Osteoblast (primary cell): ENCODE results near the gene MXI1. TPM values are rescaled to one million over a fixed set of nuclear protein-coding genes. Genes with fewer than 3 reads are reported as not detected.

Experiments
- DNase-seq: peaks from one replicate; pipeline ENCODE4 v3.0.0; 2011; ENCODE audit warnings: low spot score, mixed read lengths; ENCODE audit not compliant: insufficient read length; ENCODE audit errors: missing footprints
- H2AFZ ChIP-seq: 2 replicates; pipeline ENCODE4 v1.6.0; 2011; ENCODE audit warnings: mild to moderate bottlenecking, low read length
- H3K27ac ChIP-seq: 2 replicates; pipeline ENCODE4 v1.5.1; 2011; ENCODE audit warnings: mild to moderate bottlenecking, low read depth, low read length, moderate library complexity
- H3K27me3 ChIP-seq: 2 replicates; pipeline ENCODE4 v1.6.0; 2012; ENCODE audit warnings: mild to moderate bottlenecking, control low read depth, inconsistent platforms, low read length, moderate library complexity; ENCODE audit not compliant: insufficient read depth
- H3K36me3 ChIP-seq: 2 replicates; pipeline ENCODE4 v1.5.1; 2011; ENCODE audit warnings: mild to moderate bottlenecking, low read length, control low read depth, moderate library complexity; ENCODE audit not compliant: insufficient read depth
- H3K4me1 ChIP-seq: 2 replicates; pipeline ENCODE4 v1.5.1; 2011; ENCODE audit warnings: mild to moderate bottlenecking, low read length, control low read depth, moderate library complexity; ENCODE audit not compliant: insufficient read depth
- H3K4me2 ChIP-seq: 2 replicates; pipeline ENCODE4 v1.6.0; 2011; ENCODE audit warnings: mild to moderate bottlenecking, low read length; ENCODE audit not compliant: insufficient read depth
- H3K4me3 ChIP-seq: fragments of 200-600 bp; sonication (generic); 3 replicates; pipeline ENCODE4 v1.5.1; 2012; ENCODE audit warnings: mild to moderate bottlenecking, low read length, inconsistent platforms; ENCODE audit not compliant: insufficient read depth
- H3K79me2 ChIP-seq: 2 replicates; pipeline ENCODE4 v1.6.0; 2012; ENCODE audit warnings: mild to moderate bottlenecking, low read length, control low read depth, inconsistent platforms; ENCODE audit not compliant: insufficient read depth
- H3K9me3 ChIP-seq: 2 replicates; pipeline ENCODE4 v1.5.1; 2011; ENCODE audit warnings: low read depth, low read length, control low read depth
- H4K20me1 ChIP-seq: 2 replicates; pipeline ENCODE4 v1.6.0; 2012; ENCODE audit warnings: mild to moderate bottlenecking, low read length, control low read depth; ENCODE audit not compliant: insufficient read depth
- CTCF ChIP-seq: IDR thresholded peaks from 2 replicates; pipeline ENCODE4 v1.5.1; 2011; ENCODE audit warnings: mild to moderate bottlenecking, low read depth, low read length, moderate library complexity; ENCODE audit errors: extremely low read depth
- total RNA-seq: library from RNA; depleted of rRNA; stranded (reverse); fragments of >200 nt; gene quantifications from 2 replicates; pipeline ENCODE4 v1.2.3, GENCODE V29; 2012

MXI1 gene
- total RNA-seq, 1 donor = 41.6 TPM

DNA sequence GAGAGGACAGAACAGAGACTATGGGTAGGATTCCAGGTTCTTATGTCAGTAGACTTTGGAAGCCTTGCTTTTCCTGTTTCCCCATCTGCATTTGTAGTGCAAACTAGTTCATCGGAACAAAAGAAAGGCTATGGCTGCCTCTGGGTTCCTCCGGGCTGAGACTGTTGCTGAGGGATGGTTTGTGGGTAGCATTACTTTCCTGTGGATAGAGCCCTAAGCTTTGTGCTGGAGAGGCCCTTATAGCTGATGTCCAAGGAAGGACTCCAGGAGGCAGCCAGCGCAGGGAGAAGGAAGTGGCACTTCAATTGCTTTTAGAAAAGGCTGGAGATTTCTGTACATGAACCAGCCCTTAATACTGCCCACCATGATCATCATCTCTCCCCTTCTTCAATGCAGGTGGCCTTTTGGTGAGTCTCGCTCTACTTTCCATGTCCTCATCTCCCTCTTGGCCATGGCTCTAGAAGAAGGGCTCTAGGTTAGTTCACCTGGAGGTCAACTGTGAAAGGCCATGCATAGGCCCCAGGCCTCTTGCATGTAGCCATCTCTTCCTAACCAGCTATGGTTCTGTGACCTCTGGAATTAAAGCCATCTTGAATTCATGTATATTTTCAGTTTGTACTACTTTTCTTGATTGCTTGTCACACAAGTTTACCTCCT lies 15.4 kb downstream of the MXI1 start:
- no peak for DNase-seq
- no peak for TF ChIP-seq CTCF
- no peaks in the 10 kb centered on the region for H3K79me2 ChIP-seq
- H3K27ac ChIP-seq = peak overlapping the region; percentile 42
- no peaks in the 10 kb centered on the region for H3K9me3 ChIP-seq
- peaks cover 12% of the 10 kb centered on the region for H3K4me1 ChIP-seq
- no peak overlapping the region for H3K4me3 ChIP-seq
- peak overlapping the region; percentile 73 for H2AFZ ChIP-seq
- no peaks in the 10 kb centered on the region for H3K36me3 ChIP-seq
- H4K20me1 ChIP-seq = no peaks in the 10 kb centered on the region
- no peak overlapping the region for H3K4me2 ChIP-seq
- no peaks in the 10 kb centered on the region for H3K27me3 ChIP-seq

DNA sequence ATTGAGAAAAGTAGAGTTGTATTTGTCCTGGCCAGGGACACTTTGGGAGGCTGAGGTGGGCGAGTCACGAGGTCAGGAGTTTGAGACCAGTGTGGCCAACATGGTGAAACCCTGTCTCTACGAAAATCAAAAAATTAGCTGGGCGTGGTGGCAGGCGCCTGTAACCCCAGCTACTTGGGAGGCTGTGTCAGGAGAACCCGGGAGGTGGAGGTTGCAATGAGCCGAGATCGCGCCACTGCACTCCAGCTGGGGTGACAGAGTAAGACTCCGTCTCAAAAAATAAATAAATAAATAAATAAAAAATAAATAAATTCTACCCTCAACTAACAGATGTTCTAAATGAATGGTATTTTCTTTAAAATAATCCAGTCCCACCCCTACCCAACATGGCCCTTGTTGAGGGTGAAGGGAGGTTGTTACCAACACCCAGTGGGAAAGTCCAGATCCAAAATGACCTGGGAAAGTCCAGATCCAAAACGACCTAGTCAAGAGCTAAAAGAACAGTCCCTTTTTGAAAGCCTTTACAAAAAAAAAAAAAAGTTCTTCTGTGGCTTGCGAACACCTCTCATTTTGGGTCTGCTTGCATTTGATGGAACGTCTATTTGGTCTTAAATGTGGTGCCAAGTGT lies 16.0 kb downstream of the MXI1 start:
- Histone ChIP-seq H3K9me3 (no peaks in the 10 kb centered on the region), H2AFZ (no peak overlapping the region), H3K27me3 (no peaks in the 10 kb centered on the region), H3K4me3 (no peak overlapping the region), H3K4me2 (no peak overlapping the region), H3K27ac (no peak overlapping the region), H3K4me1 (peaks cover 12% of the 10 kb centered on the region), H4K20me1 (no peaks in the 10 kb centered on the region), H3K79me2 (no peaks in the 10 kb centered on the region), H3K36me3 (no peaks in the 10 kb centered on the region)
- peak; percentile 77 for DNase-seq
- TF ChIP-seq CTCF = no peak

DNA sequence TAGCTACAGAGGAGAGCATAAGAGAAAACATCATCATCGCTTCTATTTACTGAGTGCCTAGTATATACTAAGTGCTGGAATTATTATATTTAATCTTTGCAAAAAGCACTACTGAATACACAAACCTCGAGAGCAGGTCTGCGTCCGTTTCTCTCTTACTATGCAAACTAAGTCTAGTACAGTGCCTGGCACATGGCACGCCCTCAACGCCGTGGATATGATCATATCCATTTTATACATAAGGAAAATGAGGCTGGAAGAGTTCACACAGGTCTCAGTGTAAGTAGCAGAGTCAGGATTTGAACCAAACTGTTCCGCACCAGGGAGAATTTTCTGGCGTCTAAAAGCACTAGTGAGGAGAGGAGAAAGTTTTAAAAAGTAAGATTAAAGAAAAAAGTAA lies 17.6 kb downstream of the MXI1 start:
- Histone ChIP-seq H3K36me3 (no peaks in the 10 kb centered on the region), H3K4me2 (peak overlapping the region; percentile 90), H3K27ac (no peak overlapping the region), H3K9me3 (no peaks in the 10 kb centered on the region), H2AFZ (peak overlapping the region; percentile 87), H4K20me1 (no peaks in the 10 kb centered on the region), H3K79me2 (no peaks in the 10 kb centered on the region), H3K27me3 (no peaks in the 10 kb centered on the region), H3K4me3 (peak overlapping the region; percentile 87), H3K4me1 (peaks cover 12% of the 10 kb centered on the region)
- no peak for TF ChIP-seq CTCF
- DNase-seq = no peak

DNA sequence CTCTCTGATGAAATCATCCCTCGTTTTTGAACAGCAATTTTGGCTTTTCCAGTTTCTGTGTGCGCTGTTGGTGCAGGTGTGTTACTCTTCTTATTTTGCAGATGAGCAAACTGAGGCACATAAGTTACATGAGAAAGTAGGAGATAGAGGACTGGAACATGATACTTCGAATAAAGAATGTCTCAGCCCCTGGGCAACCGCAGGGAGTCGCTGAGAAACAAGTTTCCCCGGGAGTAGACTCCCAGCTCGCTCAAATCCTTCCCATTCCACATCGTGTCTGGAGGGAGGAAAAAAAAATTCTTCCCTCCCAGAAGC lies 18.0 kb downstream of the MXI1 start:
- H3K79me2 ChIP-seq = no peaks in the 10 kb centered on the region
- H3K36me3 ChIP-seq = no peaks in the 10 kb centered on the region
- H4K20me1 ChIP-seq = no peaks in the 10 kb centered on the region
- no peaks in the 10 kb centered on the region for H3K27me3 ChIP-seq
- no peak overlapping the region for H3K27ac ChIP-seq
- peak overlapping the region; percentile 87 for H2AFZ ChIP-seq
- peak overlapping the region; percentile 90 for H3K4me2 ChIP-seq
- no peak for TF ChIP-seq CTCF
- DNase-seq = no peak
- peaks cover 12% of the 10 kb centered on the region for H3K4me1 ChIP-seq
- peak overlapping the region; percentile 87 for H3K4me3 ChIP-seq
- no peaks in the 10 kb centered on the region for H3K9me3 ChIP-seq
